Mesendoderm (in vitro differentiated cells): ENCODE results near the gene TP63.
A peak's percentile ranks its signal among the peaks of the same experiment; 100 is the strongest.

Experiments used
- DNase-seq: peaks from one replicate; pipeline ENCODE4 v3.0.0; 2013
- H2AK5ac ChIP-seq: 2 replicates; pipeline ENCODE4 v1.6.1; 2013; ENCODE audit warnings: low read length, inconsistent platforms
- H2BK120ac ChIP-seq: 2 replicates; pipeline ENCODE4 v1.6.1; 2013; ENCODE audit warnings: low read depth, mild to moderate bottlenecking, low read length, moderate library complexity, mixed read lengths
- H2BK15ac ChIP-seq: replicated peaks from 2 replicates; pipeline ENCODE4 v1.6.1; 2013; ENCODE audit warnings: low read depth, mild to moderate bottlenecking, moderate library complexity
- H2BK5ac ChIP-seq: 2 replicates; pipeline ENCODE4 v1.6.1; 2013; ENCODE audit warnings: low read length, inconsistent platforms
- H3K18ac ChIP-seq: 2 replicates; pipeline ENCODE4 v1.6.1; 2013; ENCODE audit warnings: mild to moderate bottlenecking, low read length, mixed read lengths
- H3K23ac ChIP-seq: one replicate; pipeline ENCODE4 v1.6.1; 2013; ENCODE audit warnings: low read length
- H3K27ac ChIP-seq: 2 replicates; pipeline ENCODE4 v1.5.1; 2013; ENCODE audit warnings: low read depth, mild to moderate bottlenecking, inconsistent platforms, low read length, moderate library complexity
- H3K27me3 ChIP-seq: 2 replicates; pipeline ENCODE4 v1.6.1; 2013; ENCODE audit warnings: low read length, control low read depth, mild to moderate bottlenecking, inconsistent platforms; ENCODE audit not compliant: insufficient read depth, poor library complexity
- H3K36me3 ChIP-seq: 2 replicates; pipeline ENCODE4 v1.6.1; 2013; ENCODE audit warnings: low read length, inconsistent platforms; ENCODE audit not compliant: control insufficient read depth, insufficient read depth
- H3K4ac ChIP-seq: one replicate; pipeline ENCODE4 v1.6.1; 2013; ENCODE audit warnings: low read depth, mild to moderate bottlenecking, low read length, moderate library complexity
- H3K4me1 ChIP-seq: 2 replicates; pipeline ENCODE4 v1.6.1; 2013; ENCODE audit warnings: low read depth, low read length, inconsistent platforms; ENCODE audit not compliant: control insufficient read depth
- H3K4me2 ChIP-seq: 2 replicates; pipeline ENCODE4 v1.6.1; 2013; ENCODE audit warnings: low read length
- H3K4me3 ChIP-seq: 2 replicates; pipeline ENCODE4 v1.5.1; 2013; ENCODE audit warnings: mild to moderate bottlenecking, low read length
- H3K56ac ChIP-seq: one replicate; pipeline ENCODE4 v1.6.1; 2013; ENCODE audit warnings: low read length
- H3K79me1 ChIP-seq: 2 replicates; pipeline ENCODE4 v1.6.1; 2013; ENCODE audit warnings: low read length, inconsistent platforms
- H3K79me2 ChIP-seq: 2 replicates; pipeline ENCODE4 v1.6.1; 2013; ENCODE audit warnings: mild to moderate bottlenecking, low read length; ENCODE audit not compliant: control insufficient read depth, insufficient read depth
- H3K9ac ChIP-seq: 2 replicates; pipeline ENCODE4 v1.6.1; 2013; ENCODE audit warnings: low read length, inconsistent platforms
- H4K5ac ChIP-seq: one replicate; pipeline ENCODE4 v1.6.1; 2013; ENCODE audit warnings: low read length
- H4K8ac ChIP-seq: one replicate; pipeline ENCODE4 v1.6.1; 2013; ENCODE audit warnings: low read depth, mild to moderate bottlenecking, control low read depth, low read length, moderate library complexity
- WGBS: extraction: QIAGEN DNeasy Blood & Tissue Kit; methylation state at CpG from one replicate; pipeline ENCODE4 v1.1.7; 2013; ENCODE audit warnings: low lambda C conversion rate, missing lambda C conversion rate; ENCODE audit not compliant: insufficient coverage; ENCODE audit errors: extremely low coverage; 5-methylcytosine and 5-hydroxymethylcytosine counted together

TP63 gene

GRCh38 chr3:189636048-189636447 is 4.9 kb downstream of the TP63 start:
- Histone ChIP-seq H3K79me1 (no peaks in the 10 kb centered on the region), H3K18ac (no peak overlapping the region), H2BK120ac (no peak overlapping the region), H3K4ac (no peak overlapping the region), H3K9ac (no peak overlapping the region), H3K23ac (no peak overlapping the region), H4K5ac (no peak overlapping the region), H2AK5ac (no peak overlapping the region), H2BK5ac (no peak overlapping the region), H3K27ac (no peak overlapping the region), H3K4me1 (no peaks in the 10 kb centered on the region), H3K36me3 (no peaks in the 10 kb centered on the region), H4K8ac (no peak overlapping the region), H3K27me3 (no peaks in the 10 kb centered on the region), H2BK15ac (no peak overlapping the region), H3K4me3 (no peak overlapping the region), H3K56ac (no peak overlapping the region), H3K79me2 (no peaks in the 10 kb centered on the region), H3K4me2 (no peak overlapping the region)
- no peak for DNase-seq
- no CpG with 5 or more reads among the region's 5 CpGs for WGBS

DNA sequence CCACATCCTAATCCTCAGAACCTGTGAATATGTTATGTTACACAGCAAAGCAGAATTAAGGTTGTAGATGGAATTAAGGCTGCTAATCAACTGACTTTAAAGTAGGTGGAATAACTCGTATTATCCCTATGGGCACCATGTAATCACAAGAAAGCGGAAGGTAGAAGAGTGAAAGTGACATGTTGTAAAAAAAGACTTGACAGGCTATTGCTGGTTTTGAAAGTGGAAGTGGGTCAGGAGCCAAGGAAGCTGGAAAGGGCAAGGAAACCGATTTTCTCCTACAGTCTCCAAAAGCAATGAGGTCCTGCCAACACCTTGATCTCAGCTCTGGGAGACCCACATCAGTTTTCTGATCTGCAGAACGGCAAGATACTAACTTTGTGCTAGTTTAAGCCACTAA is 6.6 kb downstream of the TP63 start:
- Histone ChIP-seq H3K18ac (no peak overlapping the region), H4K5ac (no peak overlapping the region), H3K4me2 (no peak overlapping the region), H2BK15ac (no peak overlapping the region), H3K56ac (no peak overlapping the region), H2BK120ac (no peak overlapping the region), H3K23ac (no peak overlapping the region), H2AK5ac (no peak overlapping the region), H3K4me1 (no peaks in the 10 kb centered on the region), H3K27ac (no peak overlapping the region), H4K8ac (no peak overlapping the region), H3K4me3 (no peak overlapping the region), H2BK5ac (no peak overlapping the region), H3K4ac (no peak overlapping the region), H3K79me1 (no peaks in the 10 kb centered on the region), H3K36me3 (no peaks in the 10 kb centered on the region), H3K27me3 (no peaks in the 10 kb centered on the region), H3K9ac (no peak overlapping the region), H3K79me2 (no peaks in the 10 kb centered on the region)
- DNase-seq, result no peak
- no CpG with 5 or more reads among the region's 4 CpGs for WGBS

- no peak overlapping the region for H4K5ac ChIP-seq
- H2BK120ac ChIP-seq, result no peak overlapping the region
- H3K56ac ChIP-seq, result no peak overlapping the region
- H3K18ac ChIP-seq, result no peak overlapping the region
- H2BK15ac ChIP-seq, result no peak overlapping the region
- no peak overlapping the region for H3K4me3 ChIP-seq
- no peak overlapping the region for H3K27ac ChIP-seq
- H4K8ac ChIP-seq, result no peak overlapping the region
- WGBS, result no CpG with 5 or more reads among the region's 4 CpGs
- H2AK5ac ChIP-seq, result no peak overlapping the region
- H3K23ac ChIP-seq, result no peak overlapping the region
- no peak overlapping the region for H3K4me2 ChIP-seq
- H3K4ac ChIP-seq, result no peak overlapping the region
- no peak for DNase-seq
- no peaks in the 10 kb centered on the region for H3K4me1 ChIP-seq
- no peaks in the 10 kb centered on the region for H3K79me2 ChIP-seq
- H3K27me3 ChIP-seq, result no peaks in the 10 kb centered on the region
- no peak overlapping the region for H3K9ac ChIP-seq
- H3K36me3 ChIP-seq, result no peaks in the 10 kb centered on the region
- H2BK5ac ChIP-seq, result no peak overlapping the region
- H3K79me1 ChIP-seq, result no peaks in the 10 kb centered on the region
Observed at GRCh38 chr3:189638276-189639031, 7.3 kb downstream of the TP63 start.

- Histone ChIP-seq H3K79me2 (no peaks in the 10 kb centered on the region), H4K8ac (no peak overlapping the region), H3K79me1 (no peaks in the 10 kb centered on the region), H4K5ac (no peak overlapping the region), H3K4ac (no peak overlapping the region), H2AK5ac (no peak overlapping the region), H3K27me3 (no peaks in the 10 kb centered on the region), H2BK120ac (no peak overlapping the region), H3K18ac (no peak overlapping the region), H3K4me3 (no peak overlapping the region), H3K9ac (no peak overlapping the region), H2BK15ac (no peak overlapping the region), H3K4me1 (no peaks in the 10 kb centered on the region), H2BK5ac (no peak overlapping the region), H3K23ac (no peak overlapping the region), H3K56ac (no peak overlapping the region), H3K4me2 (no peak overlapping the region), H3K36me3 (no peaks in the 10 kb centered on the region), H3K27ac (no peak overlapping the region)
- DNase-seq, result peak; percentile 56
Observed at GRCh38 chr3:189641776-189642175, 10.6 kb downstream of the TP63 start.

- Histone ChIP-seq H2BK5ac (no peak overlapping the region), H4K8ac (no peak overlapping the region), H2AK5ac (no peak overlapping the region), H3K18ac (no peak overlapping the region), H3K4ac (no peak overlapping the region), H3K4me1 (no peaks in the 10 kb centered on the region), H3K79me2 (no peaks in the 10 kb centered on the region), H3K9ac (no peak overlapping the region), H3K4me2 (no peak overlapping the region), H3K36me3 (no peaks in the 10 kb centered on the region), H3K56ac (no peak overlapping the region), H3K27ac (no peak overlapping the region), H4K5ac (no peak overlapping the region), H3K79me1 (no peaks in the 10 kb centered on the region), H3K27me3 (no peaks in the 10 kb centered on the region), H2BK15ac (no peak overlapping the region), H2BK120ac (no peak overlapping the region), H3K4me3 (no peak overlapping the region), H3K23ac (no peak overlapping the region)
- no peak for DNase-seq
- no CpG with 5 or more reads among the region's 8 CpGs for WGBS
Observed at GRCh38 chr3:189646853-189647542, 15.8 kb downstream of the TP63 start.
